ENCODE data around the gene SERPINI1.

DNA sequence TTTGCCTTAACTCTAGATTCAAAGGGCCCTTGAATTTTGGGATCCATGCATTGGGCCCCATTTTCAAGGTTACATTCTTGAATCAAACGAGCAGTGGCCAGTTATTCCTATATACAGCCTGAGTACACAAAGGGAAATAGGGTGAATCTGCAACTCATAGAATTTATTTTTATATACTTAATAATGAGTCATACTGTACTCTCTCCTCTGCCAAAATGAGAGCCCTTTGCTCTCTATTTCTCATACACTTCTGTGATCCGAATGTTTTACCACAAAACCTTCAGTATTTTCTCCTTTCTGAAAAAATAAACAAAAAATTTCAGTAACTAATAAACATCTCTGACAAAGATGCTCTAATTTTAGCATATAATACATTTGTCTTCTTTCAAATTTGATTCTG lies 116.7 kb downstream of the SERPINI1 start:
- TF ChIP-seq, protein P1, sequence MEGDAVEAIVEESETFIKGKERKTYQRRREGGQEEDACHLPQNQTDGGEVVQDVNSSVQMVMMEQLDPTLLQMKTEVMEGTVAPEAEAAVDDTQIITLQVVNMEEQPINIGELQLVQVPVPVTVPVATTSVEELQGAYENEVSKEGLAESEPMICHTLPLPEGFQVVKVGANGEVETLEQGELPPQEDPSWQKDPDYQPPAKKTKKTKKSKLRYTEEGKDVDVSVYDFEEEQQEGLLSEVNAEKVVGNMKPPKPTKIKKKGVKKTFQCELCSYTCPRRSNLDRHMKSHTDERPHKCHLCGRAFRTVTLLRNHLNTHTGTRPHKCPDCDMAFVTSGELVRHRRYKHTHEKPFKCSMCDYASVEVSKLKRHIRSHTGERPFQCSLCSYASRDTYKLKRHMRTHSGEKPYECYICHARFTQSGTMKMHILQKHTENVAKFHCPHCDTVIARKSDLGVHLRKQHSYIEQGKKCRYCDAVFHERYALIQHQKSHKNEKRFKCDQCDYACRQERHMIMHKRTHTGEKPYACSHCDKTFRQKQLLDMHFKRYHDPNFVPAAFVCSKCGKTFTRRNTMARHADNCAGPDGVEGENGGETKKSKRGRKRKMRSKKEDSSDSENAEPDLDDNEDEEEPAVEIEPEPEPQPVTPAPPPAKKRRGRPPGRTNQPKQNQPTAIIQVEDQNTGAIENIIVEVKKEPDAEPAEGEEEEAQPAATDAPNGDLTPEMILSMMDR (IDR thresholded peaks at IDR 0.05), result no peak
- no peak for TF ChIP-seq POLR2A (IDR thresholded peaks at IDR 0.05)
